NCI-H146 (cell line): Measurements from ENCODE around the gene LY9.

Experiments
- DNase-seq: peaks from one replicate; lab custom pipeline; 2025; lab: John Stamatoyannopoulos, UW

Gene LY9

GRCh38 chr1:160801836-160802580, 6.0 kb downstream of the LY9 start:
- no peak for DNase-seq

GRCh38 chr1:160806109-160806665, 10.2 kb downstream of the LY9 start:
- no peak for DNase-seq

DNA sequence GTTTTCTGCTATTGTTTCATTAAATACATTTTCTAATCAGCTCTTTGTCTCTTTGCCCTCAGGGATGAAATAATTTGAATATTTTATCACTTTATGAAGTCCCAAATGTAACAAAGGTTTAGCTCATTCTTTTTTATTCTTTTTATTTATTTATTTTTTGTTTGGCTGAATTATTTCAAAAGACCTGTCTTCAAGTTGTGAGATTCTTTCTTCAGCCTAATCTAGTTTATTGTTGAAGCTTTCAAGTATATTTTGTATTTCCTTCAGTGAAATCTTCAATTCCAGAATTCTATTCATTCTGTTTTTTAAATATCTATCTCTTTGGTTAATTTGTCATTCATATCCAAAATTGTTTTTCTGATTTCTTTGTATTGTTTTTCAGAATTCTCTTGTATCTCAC, 10.8 kb downstream of the LY9 start:
- DNase-seq = no peak

DNA sequence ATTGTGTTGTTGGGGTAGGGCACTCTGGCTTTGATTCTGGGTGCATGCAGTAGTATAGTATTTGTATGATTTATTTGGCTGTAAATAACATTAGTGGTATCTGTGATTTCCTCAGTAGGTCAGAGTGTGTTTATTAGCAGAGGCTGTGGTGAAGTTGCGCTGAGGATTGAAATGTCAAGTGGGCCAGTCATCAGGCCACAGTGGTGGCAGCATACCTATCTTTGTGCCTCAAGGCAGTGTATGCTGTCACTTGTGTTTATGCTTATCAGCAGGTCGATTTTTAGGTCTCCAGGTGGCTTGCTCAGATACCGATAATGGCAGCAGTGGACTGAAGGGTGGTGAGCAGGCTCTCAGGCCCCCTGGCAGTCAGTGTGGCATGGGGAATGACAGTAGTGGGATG, 11.3 kb downstream of the LY9 start:
- no peak for DNase-seq

DNA sequence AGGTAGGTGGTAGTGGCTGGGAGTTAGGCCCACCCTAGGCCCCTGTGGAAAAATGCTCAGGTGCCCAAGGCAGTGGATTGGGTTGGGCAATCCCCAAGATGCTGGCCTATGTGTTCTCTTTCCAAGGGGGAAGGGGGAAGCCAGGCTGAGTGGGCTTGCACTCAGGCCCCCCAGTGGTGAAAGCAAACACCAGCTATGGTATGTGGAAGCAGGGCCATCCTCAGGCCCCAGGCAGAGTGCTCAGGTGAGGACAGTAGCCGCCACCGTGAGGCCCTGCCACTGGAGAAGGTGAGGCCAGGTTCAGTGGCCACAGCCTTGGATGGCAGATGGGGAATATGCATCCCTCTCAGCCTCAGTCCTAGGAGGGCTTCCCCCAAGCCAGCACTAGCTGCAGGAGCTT, 11.8 kb downstream of the LY9 start:
- no peak for DNase-seq

GRCh38 chr1:160808289-160808688, 12.3 kb downstream of the LY9 start:
- DNase-seq = no peak

DNA sequence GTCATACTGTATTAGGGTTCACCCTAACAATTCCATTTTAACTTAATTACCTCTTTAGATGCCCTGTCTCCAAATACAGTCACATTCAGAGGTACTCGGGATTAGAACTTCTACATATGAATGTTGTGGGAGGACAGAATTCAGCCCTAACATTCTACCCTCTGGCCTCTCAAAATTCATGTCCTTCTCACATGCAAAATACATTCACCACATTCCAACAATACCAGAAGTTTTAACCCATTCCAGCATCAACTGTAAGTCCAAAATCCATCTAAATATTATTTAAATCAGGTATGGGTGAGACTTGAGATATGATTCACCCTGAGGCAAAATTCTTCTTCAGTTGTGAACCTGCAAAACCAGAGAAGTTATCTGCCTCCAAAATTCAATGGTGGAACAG, 14.5 kb downstream of the LY9 start:
- no peak for DNase-seq

- no peak for DNase-seq
Measured at GRCh38 chr1:160811147-160811546, 15.2 kb downstream of the LY9 start.

DNA sequence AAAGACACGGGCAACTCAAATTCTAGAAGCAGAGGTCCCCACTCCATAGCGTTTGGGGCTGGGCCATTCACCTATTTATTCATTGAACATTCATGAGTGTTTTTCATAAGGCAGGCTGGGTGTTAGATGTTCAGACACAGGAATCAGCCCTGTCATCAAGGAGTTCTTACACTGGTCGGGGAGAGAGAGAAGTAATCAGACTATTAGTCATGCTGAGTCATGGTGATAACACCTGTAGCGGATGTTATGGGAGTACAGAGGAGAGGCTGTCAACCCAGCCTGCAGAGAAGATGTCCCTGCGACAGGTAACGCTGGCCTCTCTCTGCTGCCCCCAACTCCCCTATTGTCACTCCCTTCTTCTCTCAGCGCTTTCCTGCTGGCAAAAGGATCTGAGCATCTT, 17.2 kb downstream of the LY9 start:
- DNase-seq = no peak

GRCh38 chr1:160814316-160814715, 18.3 kb downstream of the LY9 start:
- DNase-seq = no peak

GRCh38 chr1:160814856-160815255, 18.9 kb downstream of the LY9 start:
- DNase-seq = no peak

GRCh38 chr1:160818207-160818937, 22.4 kb downstream of the LY9 start:
- DNase-seq = no peak

- no peak for DNase-seq
Measured at GRCh38 chr1:160819186-160819585, 23.2 kb downstream of the LY9 start.

DNA sequence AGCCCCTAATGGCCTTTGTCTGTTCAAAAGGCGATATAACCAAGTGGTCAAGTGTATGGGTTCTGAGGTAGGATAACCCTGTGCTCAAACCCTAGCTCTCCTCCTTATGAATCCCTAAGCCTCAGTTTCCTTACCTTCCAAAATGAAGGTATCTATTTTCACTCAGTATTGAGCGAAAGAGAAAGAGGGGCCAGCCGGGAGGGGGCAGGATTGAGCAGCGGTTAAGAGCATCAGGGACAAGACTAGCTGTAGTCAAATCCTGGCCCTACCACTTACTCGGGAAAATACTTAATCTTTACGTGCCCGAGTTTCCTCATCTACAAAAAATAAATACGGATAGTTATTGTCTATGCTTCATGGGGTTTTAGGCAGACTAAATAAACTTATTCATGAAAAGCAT, 25.7 kb downstream of the LY9 start:
- no peak for DNase-seq

GRCh38 chr1:160823296-160823695, 27.3 kb downstream of the LY9 start:
- no peak for DNase-seq

GRCh38 chr1:160826546-160826945, 30.6 kb downstream of the LY9 start:
- no peak for DNase-seq

- no peak for DNase-seq
Measured at GRCh38 chr1:160827418-160827817, 31.4 kb downstream of the LY9 start.

DNA sequence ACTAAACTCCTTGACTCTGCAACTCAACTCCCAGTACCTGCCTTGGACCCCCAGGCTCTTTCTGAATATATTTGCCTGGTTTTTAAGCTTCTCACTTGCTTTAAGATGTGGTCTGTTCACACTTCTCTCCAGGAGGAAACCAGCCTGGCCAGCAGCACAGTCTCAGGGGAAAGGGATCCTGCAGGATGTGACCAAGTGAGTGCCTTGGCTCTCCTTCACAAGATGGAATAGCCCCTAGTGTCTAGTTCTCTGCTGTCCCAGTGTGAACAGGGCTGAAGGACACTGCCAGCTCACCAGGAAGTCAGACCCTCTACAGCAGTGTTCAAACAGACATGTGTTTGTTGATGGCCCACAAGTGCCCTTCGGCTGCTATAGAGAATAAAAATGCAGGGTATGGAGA, 33.8 kb downstream of the LY9 start:
- no peak for DNase-seq

DNA sequence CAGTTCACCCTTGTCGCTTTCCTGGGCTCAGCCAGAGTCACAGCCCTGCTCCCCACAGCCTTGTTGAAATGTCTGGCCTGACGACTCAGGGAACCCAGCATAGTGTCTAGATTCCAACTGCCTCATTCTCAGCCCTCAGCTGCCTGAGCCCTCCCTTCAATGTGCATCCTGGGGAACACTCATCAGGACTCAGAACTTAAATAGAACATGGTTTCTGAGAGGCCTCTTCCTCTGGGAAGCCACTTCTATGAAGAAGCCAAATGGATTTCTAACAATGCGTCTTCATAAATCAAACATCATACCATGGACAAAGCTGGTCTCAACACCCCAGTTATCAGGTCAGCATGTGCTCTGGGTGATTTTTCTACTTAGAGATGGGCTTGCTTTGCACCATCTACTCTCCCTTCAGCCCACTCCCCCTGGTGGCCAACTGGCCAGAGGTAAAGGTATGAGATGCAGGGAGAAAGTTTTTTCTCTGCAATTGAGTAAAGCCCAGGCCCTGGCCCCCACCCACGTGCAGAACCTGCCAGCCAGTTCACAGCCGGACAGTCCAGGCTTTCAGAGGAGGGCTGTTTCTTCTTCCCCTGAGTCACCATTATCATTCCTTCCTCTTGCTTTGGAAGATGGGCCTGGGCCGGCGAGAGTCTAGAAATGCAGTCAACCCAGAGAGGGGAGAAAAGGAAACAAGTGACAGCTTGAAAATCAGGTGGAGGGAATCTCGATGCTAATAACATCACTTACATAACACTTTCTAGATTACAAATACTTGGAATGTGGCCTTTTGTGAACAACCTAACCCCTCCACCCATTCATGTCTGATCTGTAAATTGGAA, 34.6 kb downstream of the LY9 start:
- peak; percentile 3 for DNase-seq

DNA sequence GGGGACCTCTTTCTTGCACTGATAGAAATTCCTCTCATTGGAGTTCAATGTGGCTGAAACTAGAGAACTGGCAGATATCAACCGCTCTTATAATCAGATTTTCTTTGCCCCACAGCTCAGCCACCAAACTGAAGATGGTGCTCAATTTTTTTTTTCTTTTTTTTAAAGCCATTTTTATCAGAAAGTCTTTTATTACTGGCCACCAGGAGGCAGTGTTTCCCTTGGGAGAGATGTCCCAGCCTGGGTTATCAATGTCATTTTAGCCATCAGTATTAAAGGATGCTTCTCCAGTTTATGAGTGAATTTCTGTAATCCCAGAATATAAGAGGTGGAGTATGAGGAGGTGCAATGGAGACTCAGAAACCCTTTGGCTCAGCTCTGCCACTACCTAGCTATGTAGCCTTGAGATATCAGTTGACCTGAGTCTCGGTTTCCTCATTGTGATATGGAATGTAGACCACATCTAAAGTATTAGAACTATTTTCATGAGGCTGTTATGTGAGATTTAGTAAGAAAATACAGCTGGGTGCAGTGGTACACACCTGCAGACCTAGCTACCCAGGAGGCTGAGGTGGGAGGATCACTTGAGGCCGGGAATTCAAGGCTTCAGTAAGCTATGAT, 39.1 kb downstream of the LY9 start:
- DNase-seq = peak; percentile 35

DNA sequence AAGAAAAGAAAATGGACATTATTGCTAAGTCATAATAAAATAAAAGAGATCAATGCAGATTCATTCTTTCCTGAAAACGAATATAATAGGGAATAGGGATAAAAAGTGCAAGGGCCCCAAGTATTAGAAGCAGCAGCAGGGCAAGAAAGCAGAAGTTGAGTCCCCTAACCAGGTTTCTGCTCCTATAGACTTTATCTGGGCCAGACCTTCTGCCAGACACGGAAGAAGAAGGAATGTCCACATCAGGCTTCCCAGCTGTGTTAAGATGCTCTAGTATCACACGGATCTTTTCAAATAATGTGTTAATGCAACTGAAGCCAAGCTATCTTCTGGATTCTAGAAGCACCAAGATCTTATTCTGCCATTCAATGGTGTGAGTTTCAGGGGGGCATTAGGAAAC, 39.8 kb downstream of the LY9 start:
- DNase-seq = no peak

DNA sequence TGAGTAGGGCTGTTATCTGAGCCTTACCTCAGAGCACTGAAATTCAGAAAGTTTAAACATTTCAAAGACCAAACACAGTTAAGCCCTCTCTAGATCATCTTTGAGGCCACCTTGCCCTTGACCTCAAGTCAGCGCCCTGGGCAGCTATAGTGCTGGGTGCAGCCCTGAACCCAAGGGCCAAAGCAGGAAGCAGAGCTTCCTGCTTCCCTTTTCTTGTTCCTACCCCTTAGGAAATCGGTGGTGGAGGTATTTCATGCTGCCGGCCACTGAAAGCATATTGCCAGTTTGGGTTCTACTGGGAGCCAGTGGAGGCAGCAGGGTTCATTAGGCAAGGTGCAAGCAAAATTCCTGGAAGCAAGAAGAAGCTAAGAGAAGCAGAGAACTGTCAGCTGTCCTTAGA, 40.6 kb downstream of the LY9 start:
- no peak for DNase-seq
